Measurements from ENCODE around the gene STOML1. TPM values are rescaled to one million over a fixed set of nuclear protein-coding genes. Genes with fewer than 3 reads are reported as not detected.

The STOML1 gene
- total RNA-seq, 1 donor from 2014 or later = 8.6 TPM

DNA sequence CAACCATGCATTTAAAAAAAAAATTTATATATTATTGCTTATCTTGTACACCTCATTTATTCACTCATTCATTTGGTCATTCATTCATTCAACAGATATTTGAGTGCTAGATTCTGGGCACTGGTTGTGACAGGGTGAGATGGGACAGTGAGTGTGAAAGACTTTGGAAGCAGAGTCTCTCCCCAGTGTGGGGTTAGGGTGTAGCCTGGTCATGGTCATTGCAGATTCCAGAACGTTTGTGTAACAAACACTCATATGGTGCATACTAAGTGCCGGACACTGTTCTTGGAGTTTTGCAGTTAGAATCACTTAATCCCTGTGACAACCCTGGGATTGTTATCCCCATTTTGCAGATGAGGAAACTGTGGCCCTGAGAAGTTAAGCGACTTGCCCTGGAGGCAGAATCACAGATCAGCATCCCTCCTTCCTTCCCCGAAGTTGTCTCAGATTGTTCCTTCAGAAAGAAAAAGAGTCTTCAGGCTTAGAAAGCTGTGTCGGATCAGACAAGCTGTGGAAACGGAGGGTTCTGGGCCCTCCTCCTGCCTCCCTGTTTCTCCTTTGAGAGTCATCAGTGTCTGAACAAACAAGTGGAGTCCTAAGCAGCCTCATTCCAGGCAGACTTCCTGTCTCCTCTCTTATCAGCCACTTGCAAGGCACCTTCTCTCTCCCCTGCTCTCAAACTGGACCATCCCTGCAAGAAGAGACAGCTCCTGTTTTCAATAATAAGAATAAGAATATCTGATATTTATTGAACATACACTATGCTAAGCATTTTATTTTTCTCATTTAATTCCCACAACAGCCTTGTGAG, 59.5 kb downstream of the STOML1 start:
- H3K9me3 Mint-ChIP-seq = no peaks in the 10 kb centered on the region
- intact Hi-C loops (cut with micrococcal nuclease) = no loop called here
- peaks cover 8% of the 10 kb centered on the region for H3K4me1 Mint-ChIP-seq (ENCODE audit: low read depth)
- no peak overlapping the region for H3K4me3 Mint-ChIP-seq (ENCODE audit: low read depth)
- no peaks in the 10 kb centered on the region for H3K36me3 Mint-ChIP-seq (ENCODE audit: low read depth)
- DNase-seq (ENCODE audit: low spot score) = no peak
- peaks cover 3% of the 10 kb centered on the region for H3K27me3 Mint-ChIP-seq (ENCODE audit: low read depth)
- H3K27ac Mint-ChIP-seq = no peak overlapping the region

GRCh38 chr15:73931441-73931840, 60.7 kb downstream of the STOML1 start:
- Mint-ChIP-seq H3K27ac (no peak overlapping the region), H3K9me3 (no peaks in the 10 kb centered on the region), H3K4me1 (ENCODE audit: low read depth) (peaks cover 8% of the 10 kb centered on the region), H3K4me3 (ENCODE audit: low read depth) (no peak overlapping the region), H3K27me3 (ENCODE audit: low read depth) (peaks cover 3% of the 10 kb centered on the region), H3K36me3 (ENCODE audit: low read depth) (no peaks in the 10 kb centered on the region)
- no peak for DNase-seq (ENCODE audit: low spot score)
- intact Hi-C loops (cut with micrococcal nuclease) = no loop called here

DNA sequence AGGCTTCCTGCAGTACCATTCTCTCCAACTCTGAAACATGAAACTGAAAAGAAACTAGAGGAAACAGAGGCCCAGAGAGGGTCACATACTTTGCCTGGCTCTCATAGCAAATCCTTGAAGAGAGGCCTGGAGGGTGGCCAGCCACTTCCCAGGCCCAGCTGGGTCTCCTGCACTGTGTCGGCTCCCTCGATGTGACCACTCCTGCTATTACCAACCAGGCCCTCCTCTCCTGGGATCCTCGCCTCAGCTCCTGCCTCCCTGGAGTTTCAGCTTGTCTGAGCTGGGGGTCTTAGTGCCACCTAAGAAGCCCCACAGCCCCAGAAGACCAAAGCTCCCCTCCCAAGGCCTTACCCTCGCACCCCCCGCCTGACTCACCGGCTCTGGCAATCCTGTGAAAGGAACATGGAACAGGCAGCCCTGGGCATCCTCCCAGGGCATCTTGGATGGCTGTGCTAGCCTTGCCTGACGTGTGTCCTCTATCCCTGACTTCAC, 61.3 kb downstream of the STOML1 start:
- Mint-ChIP-seq H3K9me3 (no peaks in the 10 kb centered on the region), H3K4me3 (ENCODE audit: low read depth) (no peak overlapping the region), H3K4me1 (ENCODE audit: low read depth) (peaks cover 8% of the 10 kb centered on the region), H3K36me3 (ENCODE audit: low read depth) (no peaks in the 10 kb centered on the region), H3K27me3 (ENCODE audit: low read depth) (peaks cover 4% of the 10 kb centered on the region), H3K27ac (no peak overlapping the region)
- intact Hi-C loops (cut with micrococcal nuclease) = no loop called here
- no peak for DNase-seq (ENCODE audit: low spot score)

GRCh38 chr15:73930371-73930770, 61.7 kb downstream of the STOML1 start:
- Mint-ChIP-seq H3K4me3 (ENCODE audit: low read depth) (no peak overlapping the region), H3K4me1 (ENCODE audit: low read depth) (peaks cover 8% of the 10 kb centered on the region), H3K27ac (no peak overlapping the region), H3K27me3 (ENCODE audit: low read depth) (peaks cover 9% of the 10 kb centered on the region), H3K9me3 (no peaks in the 10 kb centered on the region), H3K36me3 (ENCODE audit: low read depth) (no peaks in the 10 kb centered on the region)
- no peak for DNase-seq (ENCODE audit: low spot score)
- intact Hi-C loops (cut with micrococcal nuclease) = no loop called here

- H3K4me1 Mint-ChIP-seq (ENCODE audit: low read depth) = peaks cover 14% of the 10 kb centered on the region
These were observed 63.0 kb downstream of the STOML1 start for GRCh38 chr15:73928971-73929627.

More at GRCh38 chr15:73928971-73929627, 63.0 kb downstream of the STOML1 start:
- H3K9me3 Mint-ChIP-seq = no peaks in the 10 kb centered on the region
- H3K36me3 Mint-ChIP-seq (ENCODE audit: low read depth) = no peaks in the 10 kb centered on the region
- H3K27me3 Mint-ChIP-seq (ENCODE audit: low read depth) = peaks cover 9% of the 10 kb centered on the region
- intact Hi-C loops (cut with micrococcal nuclease) = no loop called here
- H3K27ac Mint-ChIP-seq = no peak overlapping the region
- H3K4me3 Mint-ChIP-seq (ENCODE audit: low read depth) = peak overlapping the region; percentile 27
- DNase-seq (ENCODE audit: low spot score) = no peak

Other genes with a start within 250 kb of the STOML1 start
- not detected in 2 replicates for gene INSYN1, start 238.9 kb downstream of the STOML1 start, total RNA-seq
- not detected in 2 replicates for gene TBC1D21, start 118.7 kb downstream of the STOML1 start, total RNA-seq
- gene LOXL1, start 65.8 kb downstream of the STOML1 start, total RNA-seq = 0.84 and 0.99 TPM in 2 replicates
- 64.5 and 70.2 TPM in 2 replicates for gene PML, start 2.4 kb upstream of the STOML1 start, total RNA-seq
- not detected in 2 replicates for gene GOLGA6A, start 90.3 kb upstream of the STOML1 start, total RNA-seq
- not detected in 2 replicates for gene ISLR2, start 138.3 kb upstream of the STOML1 start, total RNA-seq
- not detected in 2 replicates for gene ISLR, start 181.4 kb upstream of the STOML1 start, total RNA-seq
- not detected in 2 replicates for gene STRA6, start 210.5 kb upstream of the STOML1 start, total RNA-seq
- not detected in 2 replicates for gene CCDC33, start 244.0 kb upstream of the STOML1 start, total RNA-seq

Measured in activated T-helper 2 cell treated with anti-CD3 and anti-CD28 coated beads, Interferon-gamma antibody, Interleukin-2, Interleukin-4, amounts not matched to agents 10 μg/mL and 5 μg/mL and 100 μg/mL, durations not matched to agents 14 hours and 24 hours and 36 hours (primary cell).